GM18519 (cell line): ENCODE data around the gene CNTNAP2.
A peak's percentile ranks its signal among the peaks of the same experiment; 100 is the strongest.

ENCODE experiments used
- ATAC-seq: cut with Tn5 transposase; IDR thresholded peaks from one replicate; pipeline ENCODE4 v1.9.1; 2021; ENCODE audit warnings: mild to moderate bottlenecking, moderate library complexity; ENCODE audit not compliant: unreplicated experiment, low FRiP score

Gene CNTNAP2

GRCh38 chr7:148368562-148368961 is 2252.0 kb downstream of the CNTNAP2 start:
- ATAC-seq = no peak

- no peak for ATAC-seq
Observed at GRCh38 chr7:148371280-148371937, 2254.8 kb downstream of the CNTNAP2 start.

- ATAC-seq = no peak
Observed at GRCh38 chr7:148374396-148375259, 2258.0 kb downstream of the CNTNAP2 start.

GRCh38 chr7:148379677-148380076 is 2263.1 kb downstream of the CNTNAP2 start:
- no peak for ATAC-seq

GRCh38 chr7:148380596-148381419 is 2264.2 kb downstream of the CNTNAP2 start:
- ATAC-seq = no peak

- no peak for ATAC-seq
Observed at GRCh38 chr7:148382596-148382995, 2266.0 kb downstream of the CNTNAP2 start.

- no peak for ATAC-seq
Observed at GRCh38 chr7:148383651-148384050, 2267.1 kb downstream of the CNTNAP2 start.

- no peak for ATAC-seq
Observed at GRCh38 chr7:148385009-148385682, 2268.5 kb downstream of the CNTNAP2 start.

- ATAC-seq = no peak
Observed at GRCh38 chr7:148390381-148390780, 2273.8 kb downstream of the CNTNAP2 start.

- no peak for ATAC-seq
Observed at GRCh38 chr7:148391591-148391990, 2275.0 kb downstream of the CNTNAP2 start.

- ATAC-seq = no peak
Observed at GRCh38 chr7:148394582-148394981, 2278.0 kb downstream of the CNTNAP2 start.

GRCh38 chr7:148395352-148395811 is 2278.8 kb downstream of the CNTNAP2 start:
- ATAC-seq = no peak

- ATAC-seq = no peak
Observed at GRCh38 chr7:148395990-148396716, 2279.6 kb downstream of the CNTNAP2 start.

GRCh38 chr7:148397056-148397455 is 2280.5 kb downstream of the CNTNAP2 start:
- no peak for ATAC-seq

GRCh38 chr7:148397551-148397950 is 2280.9 kb downstream of the CNTNAP2 start:
- ATAC-seq = no peak

GRCh38 chr7:148397985-148398384 is 2281.4 kb downstream of the CNTNAP2 start:
- ATAC-seq = no peak

- ATAC-seq = peak; percentile 93
Observed at GRCh38 chr7:148398844-148399365, 2282.3 kb downstream of the CNTNAP2 start.

GRCh38 chr7:148400101-148400500 is 2283.5 kb downstream of the CNTNAP2 start:
- ATAC-seq = no peak

GRCh38 chr7:148402159-148402558 is 2285.6 kb downstream of the CNTNAP2 start:
- no peak for ATAC-seq
